CD14-positive monocyte (primary cell): ENCODE data around the gene TYMP. TPM values are rescaled to one million over a fixed set of nuclear protein-coding genes. Genes with fewer than 3 reads are reported as not detected.

Experiments used
- DNase-seq, 3 donors: peaks; one replicate each; pipeline ENCODE4 v3.0.0-alpha.2; 2011 to 2022
- H2AFZ ChIP-seq: 2 replicates; pipeline ENCODE4 v1.6.0; 2012; ENCODE audit warnings: mild to moderate bottlenecking, low read depth, low read length, inconsistent platforms; ENCODE audit not compliant: insufficient read depth, poor library complexity, severe bottlenecking
- H3K27ac ChIP-seq, 2 donors: 1 replicate in 1 of 2; 2 replicates in 1 of 2; pipeline ENCODE4 v1.5.1; 2012 to 2013; ENCODE audit warnings: low read length in 2 of 2, control low read depth in 1 of 2, inconsistent platforms in 1 of 2, low read depth in 1 of 2, mild to moderate bottlenecking in 1 of 2
- H3K27me3 ChIP-seq, 2 donors: one replicate each; pipeline versions ENCODE4 v1.6.0 to v1.6.1; 2011 to 2013; ENCODE audit warnings: low read length in 2 of 2; ENCODE audit not compliant: control insufficient read depth in 2 of 2, insufficient read depth in 2 of 2
- H3K36me3 ChIP-seq, 2 donors: replicated peaks in 1 of 2; 1 replicate in 1 of 2; 2 replicates in 1 of 2; pipeline versions ENCODE4 v1.5.1 to v1.6.1; 2012 to 2013; ENCODE audit warnings: low read length in 2 of 2, control low read depth in 1 of 2, inconsistent platforms in 1 of 2, mild to moderate bottlenecking in 1 of 2; ENCODE audit not compliant: insufficient read depth in 2 of 2, control insufficient read depth in 1 of 2
- H3K4me1 ChIP-seq, 2 donors: 1 replicate in 1 of 2; 2 replicates in 1 of 2; pipeline versions ENCODE4 v1.5.1 to v1.6.1; 2012 to 2013; ENCODE audit warnings: low read length in 2 of 2, control low read depth in 1 of 2, inconsistent platforms in 1 of 2, mild to moderate bottlenecking in 1 of 2, moderate library complexity in 1 of 2; ENCODE audit not compliant: insufficient read depth in 2 of 2, control insufficient read depth in 1 of 2
- H3K4me2 ChIP-seq: replicated peaks from 2 replicates; pipeline ENCODE3; 2012; ENCODE audit warnings: low read length, moderate library complexity, mild to moderate bottlenecking; ENCODE audit not compliant: poor library complexity, severe bottlenecking; ENCODE audit errors: extremely low read depth
- H3K4me3 ChIP-seq, 3 experiments: fragments of 200-600 bp in 1 of 3; sonication (generic) in 1 of 3; replicated peaks in 1 of 3; 1 replicate in 2 of 3; 2 replicates in 1 of 3; pipeline ENCODE4 v1.5.1; 2011 to 2013; ENCODE audit warnings: low read length in 3 of 3, mild to moderate bottlenecking in 3 of 3, control low read depth in 2 of 3, low read depth in 2 of 3, inconsistent platforms in 1 of 3, moderate library complexity in 1 of 3
- H3K79me2 ChIP-seq: 2 replicates; pipeline ENCODE4 v1.6.0; 2012; ENCODE audit warnings: mild to moderate bottlenecking, control low read depth, inconsistent platforms, low read length, moderate library complexity; ENCODE audit not compliant: insufficient read depth
- H3K9ac ChIP-seq: 2 replicates; pipeline ENCODE4 v1.6.0; 2017; ENCODE audit warnings: low read length, mild to moderate bottlenecking; ENCODE audit not compliant: insufficient read depth, poor library complexity, severe bottlenecking
- H3K9me3 ChIP-seq, 2 donors: replicated peaks in 1 of 2; 1 replicate in 1 of 2; 2 replicates in 1 of 2; pipeline versions ENCODE4 v1.5.1 to v1.6.1; 2012 to 2013; ENCODE audit warnings: low read length in 2 of 2, control low read depth in 1 of 2; ENCODE audit not compliant: control insufficient read depth in 1 of 2, insufficient read depth in 1 of 2
- H4K20me1 ChIP-seq: 2 replicates; pipeline ENCODE4 v1.6.0; 2012; ENCODE audit warnings: mild to moderate bottlenecking, low read length, control low read depth, moderate library complexity; ENCODE audit not compliant: insufficient read depth
- H3K27ac Mint-ChIP-seq, 7 donors: one replicate each; pipeline ENCODE4 v1.8.0; 2020; ENCODE audit warnings: mild to moderate bottlenecking in 7 of 7, mixed read lengths in 7 of 7, moderate library complexity in 6 of 7, inconsistent platforms in 2 of 7
- H3K27me3 Mint-ChIP-seq, 3 donors: one replicate each; pipeline ENCODE4 v1.8.0; 2021 to 2022; ENCODE audit warnings: low read depth in 3 of 3, mild to moderate bottlenecking in 3 of 3, mixed read lengths in 3 of 3, moderate library complexity in 3 of 3, inconsistent platforms in 1 of 3
- H3K36me3 Mint-ChIP-seq, 2 donors: one replicate each; pipeline ENCODE4 v1.8.0; 2020; ENCODE audit warnings: mixed read lengths in 2 of 2, inconsistent platforms in 1 of 2, mild to moderate bottlenecking in 1 of 2
- H3K4me1 Mint-ChIP-seq: one replicate; pipeline ENCODE4 v1.8.0; 2020; ENCODE audit warnings: mild to moderate bottlenecking, mixed read lengths
- H3K4me3 Mint-ChIP-seq, 2 donors: one replicate each; pipeline ENCODE4 v1.8.0; 2020; ENCODE audit warnings: mild to moderate bottlenecking in 2 of 2, mixed read lengths in 2 of 2, moderate library complexity in 1 of 2
- H3K9me3 Mint-ChIP-seq, 7 donors: one replicate each; pipeline ENCODE4 v1.8.0; 2020 to 2022; ENCODE audit warnings: mixed read lengths in 7 of 7, mild to moderate bottlenecking in 6 of 7, moderate library complexity in 6 of 7, inconsistent platforms in 2 of 7
- WGBS: methylation state at CpG from one replicate; pipeline ENCODE4 v1.1.5; 2013; ENCODE audit warnings: missing lambda C conversion rate; ENCODE audit not compliant: insufficient coverage; 5-methylcytosine and 5-hydroxymethylcytosine counted together
- intact Hi-C, 2 donors: fragments of 100-400 bp; cut with micrococcal nuclease; formaldehyde crosslinking; loops; one replicate each; pipeline versions ENCODE4 v1.15.0 to v1.15.1; 2023
- polyA plus RNA-seq, 3 donors: library from polyadenylated mRNA; depleted of rRNA in 1 of 3; unstranded in 2 of 3; stranded (reverse) in 1 of 3; fragments of 300-500 nt in 2 of 3; fragments of >200 nt in 1 of 3; fragmentation: Illumina TruSeq in 2 of 3; gene quantifications; 1 replicate in 2 of 3; 2 replicates in 1 of 3; pipeline ENCODE4 v1.2.3, GENCODE V29; 2012 to 2021
- TF ChIP-seq, protein P1 (sequence below): fragments of 200-600 bp; IDR thresholded peaks from one replicate; pipeline ENCODE4 v1.8.0; 2022; ENCODE audit warnings: antibody characterized with exemption, mild to moderate bottlenecking

The TYMP gene
- polyA plus RNA-seq, 3 donors: 787 to 994 (median 955) TPM

DNA sequence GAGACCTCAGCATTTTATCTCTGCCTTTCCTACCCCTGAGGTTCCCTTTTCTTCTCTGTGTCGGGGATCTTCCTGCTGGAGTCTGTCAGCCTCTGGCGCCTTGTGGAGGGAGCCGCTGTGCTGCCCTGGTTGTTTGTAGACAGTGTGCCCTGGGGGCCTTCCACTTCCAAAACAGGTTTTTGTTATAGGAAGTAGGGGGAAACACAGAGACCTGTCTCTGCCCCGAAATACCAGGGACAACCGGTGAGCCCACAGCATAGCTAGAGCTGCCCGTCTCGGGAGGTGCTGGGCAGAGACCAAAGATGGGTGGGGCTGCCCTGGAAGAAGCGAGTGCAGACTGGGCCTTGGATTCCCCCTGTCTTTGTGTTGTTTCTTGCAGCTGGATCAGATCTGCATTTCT, 13.7 kb downstream of the TYMP start:
- Histone ChIP-seq H3K27ac (no peak overlapping the region), H3K27me3 (no peaks in the 10 kb centered on the region), H3K79me2 (peaks cover 57% of the 10 kb centered on the region), H3K4me3 (no peak overlapping the region), H3K36me3 (peaks cover 29 to 50% of the 10 kb centered on the region in 2 donors), H3K4me1 (no peaks in the 10 kb centered on the region), H2AFZ (no peak overlapping the region), H3K9me3 (no peaks in the 10 kb centered on the region), H3K4me2 (no peak overlapping the region), H3K9ac (no peak overlapping the region), H4K20me1 (peaks cover 6% of the 10 kb centered on the region)
- Mint-ChIP-seq H3K9me3 (peaks cover 0 to 1% (median 0%) of the 10 kb centered on the region in 7 donors), H3K4me3 (no peak overlapping the region), H3K4me1 (no peaks in the 10 kb centered on the region), H3K27ac (no peak overlapping the region), H3K27me3 (peaks cover 0 to 2% (median 1%) of the 10 kb centered on the region in 3 donors), H3K36me3 (peaks cover 22 to 56% of the 10 kb centered on the region in 2 donors)
- no peak for DNase-seq
- intact Hi-C loops: no loop called here
- TF ChIP-seq, protein P1, sequence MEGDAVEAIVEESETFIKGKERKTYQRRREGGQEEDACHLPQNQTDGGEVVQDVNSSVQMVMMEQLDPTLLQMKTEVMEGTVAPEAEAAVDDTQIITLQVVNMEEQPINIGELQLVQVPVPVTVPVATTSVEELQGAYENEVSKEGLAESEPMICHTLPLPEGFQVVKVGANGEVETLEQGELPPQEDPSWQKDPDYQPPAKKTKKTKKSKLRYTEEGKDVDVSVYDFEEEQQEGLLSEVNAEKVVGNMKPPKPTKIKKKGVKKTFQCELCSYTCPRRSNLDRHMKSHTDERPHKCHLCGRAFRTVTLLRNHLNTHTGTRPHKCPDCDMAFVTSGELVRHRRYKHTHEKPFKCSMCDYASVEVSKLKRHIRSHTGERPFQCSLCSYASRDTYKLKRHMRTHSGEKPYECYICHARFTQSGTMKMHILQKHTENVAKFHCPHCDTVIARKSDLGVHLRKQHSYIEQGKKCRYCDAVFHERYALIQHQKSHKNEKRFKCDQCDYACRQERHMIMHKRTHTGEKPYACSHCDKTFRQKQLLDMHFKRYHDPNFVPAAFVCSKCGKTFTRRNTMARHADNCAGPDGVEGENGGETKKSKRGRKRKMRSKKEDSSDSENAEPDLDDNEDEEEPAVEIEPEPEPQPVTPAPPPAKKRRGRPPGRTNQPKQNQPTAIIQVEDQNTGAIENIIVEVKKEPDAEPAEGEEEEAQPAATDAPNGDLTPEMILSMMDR: no peak
- 96% methylated on average over 5 of the region's 8 CpGs for WGBS

DNA sequence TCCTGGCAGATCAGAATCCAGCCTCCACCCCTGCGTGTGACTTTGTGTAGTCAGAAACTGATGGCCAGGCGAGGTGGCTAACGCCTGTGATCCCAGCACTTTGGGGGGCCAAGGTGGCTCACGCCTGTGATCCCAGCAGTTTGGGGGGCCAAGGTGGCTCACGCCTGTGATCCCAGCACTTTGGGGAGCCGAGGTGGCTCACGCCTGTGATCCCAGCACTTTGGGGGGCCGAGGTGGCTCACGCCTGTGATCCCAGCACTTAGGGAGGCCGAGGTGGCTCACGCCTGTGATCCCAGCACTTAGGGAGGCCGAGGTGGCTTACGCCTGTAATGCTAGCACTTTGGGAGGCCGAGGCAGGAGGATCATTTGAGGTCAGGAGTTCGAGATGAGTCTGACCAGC, 16.6 kb downstream of the TYMP start:
- no peaks in the 10 kb centered on the region for H3K9me3 ChIP-seq
- H3K27ac Mint-ChIP-seq: peak overlapping the region in 1 of 7 donors; percentile 42
- no peak overlapping the region for H2AFZ ChIP-seq
- TF ChIP-seq, protein P1: no peak
- peaks cover 15 to 38% of the 10 kb centered on the region in 2 donors for H3K36me3 Mint-ChIP-seq
- no peak overlapping the region for H3K4me3 ChIP-seq
- WGBS: 97% methylated on average over 15 of the region's 15 CpGs
- H3K27me3 ChIP-seq: no peaks in the 10 kb centered on the region
- H3K27me3 Mint-ChIP-seq: peaks cover 0 to 3% (median 2%) of the 10 kb centered on the region in 3 donors
- peaks cover 85% of the 10 kb centered on the region for H3K79me2 ChIP-seq
- H3K36me3 ChIP-seq: peaks cover 17 to 32% of the 10 kb centered on the region in 2 donors
- no peak overlapping the region for H3K4me3 Mint-ChIP-seq
- H3K4me1 Mint-ChIP-seq: peaks cover 12% of the 10 kb centered on the region
- H3K4me2 ChIP-seq: no peak overlapping the region
- DNase-seq: no peak
- peaks cover 10 to 11% of the 10 kb centered on the region in 2 donors for H3K4me1 ChIP-seq
- H3K9me3 Mint-ChIP-seq: no peaks in the 10 kb centered on the region
- peaks cover 5% of the 10 kb centered on the region for H4K20me1 ChIP-seq
- H3K27ac ChIP-seq: no peak overlapping the region
- no peak overlapping the region for H3K9ac ChIP-seq
- intact Hi-C loops: loop anchor here in 1 of 2 donors (5.0 kb wide), 1 partner anchor 64 kb away; the partner anchor contains the start of gene CPT1B
